HEK293 (cell line): Measurements from ENCODE around the gene ROBO1.

Experiments used
- CTCF ChIP-seq: fragments of 450-650 bp; formaldehyde crosslinking; IDR thresholded peaks from 2 replicates; pipeline ENCODE4 v1.5.1; 2016; ENCODE audit warnings: missing biosample characterization, missing genetic modification characterization
- ELK4 ChIP-seq: IDR thresholded peaks from 2 replicates; pipeline ENCODE4 v1.6.1; 2011; ENCODE audit warnings: mild to moderate bottlenecking, low read depth, low read length, borderline replicate concordance
- MYNN ChIP-seq: fragments of 450-650 bp; formaldehyde crosslinking; IDR thresholded peaks from 2 replicates; pipeline ENCODE4 v1.5.1; 2016; ENCODE audit warnings: missing biosample characterization, missing genetic modification characterization, borderline replicate concordance
- SETDB1 ChIP-seq: IDR thresholded peaks from one replicate; pipeline ENCODE4 v1.6.1; 2017; ENCODE audit warnings: mild to moderate bottlenecking, low read length, moderate library complexity, mixed read lengths; ENCODE audit not compliant: insufficient read length
- SP2 ChIP-seq: fragments of 450-650 bp; formaldehyde crosslinking; IDR thresholded peaks from 2 replicates; pipeline ENCODE4 v1.5.1; 2016; ENCODE audit warnings: missing biosample characterization, missing genetic modification characterization
- ZBTB10 ChIP-seq: fragments of 450-650 bp; formaldehyde crosslinking; IDR thresholded peaks from 2 replicates; pipeline ENCODE4 v1.5.1; 2016; ENCODE audit warnings: missing biosample characterization, missing genetic modification characterization
- ZBTB11 ChIP-seq: fragments of 450-650 bp; formaldehyde crosslinking; conservative IDR thresholded peaks from 2 replicates; pipeline ENCODE4 v1.5.1; 2016; ENCODE audit warnings: low read depth, missing biosample characterization, missing genetic modification characterization
- ZNF23 ChIP-seq: fragments of 450-650 bp; formaldehyde crosslinking; IDR thresholded peaks from 2 replicates; pipeline ENCODE4 v1.5.1; 2016; ENCODE audit warnings: missing biosample characterization, missing genetic modification characterization, borderline replicate concordance
- ZNF292 ChIP-seq: fragments of 450-650 bp; formaldehyde crosslinking; IDR thresholded peaks from 2 replicates; pipeline ENCODE4 v1.5.1; 2016; ENCODE audit warnings: low read depth, missing biosample characterization, missing genetic modification characterization, borderline replicate concordance
- ZNF404 ChIP-seq: fragments of 450-650 bp; formaldehyde crosslinking; IDR thresholded peaks from 2 replicates; pipeline ENCODE4 v1.5.1; 2017; ENCODE audit warnings: missing biosample characterization, missing genetic modification characterization
- ZNF548 ChIP-seq: fragments of 450-650 bp; formaldehyde crosslinking; IDR thresholded peaks from 2 replicates; pipeline ENCODE4 v1.5.1; 2016; ENCODE audit warnings: missing biosample characterization, missing genetic modification characterization
- ZNF660 ChIP-seq: fragments of 450-650 bp; IDR thresholded peaks from 2 replicates; pipeline ENCODE4 v1.5.1; 2018; ENCODE audit warnings: missing biosample characterization, mild to moderate bottlenecking, missing genetic modification characterization
- ZSCAN30 ChIP-seq: fragments of 450-650 bp; IDR thresholded peaks from 2 replicates; pipeline ENCODE4 v1.5.1; 2018; ENCODE audit warnings: missing biosample characterization, mild to moderate bottlenecking, missing genetic modification characterization, moderate library complexity
- ZSCAN5A ChIP-seq: fragments of 450-650 bp; formaldehyde crosslinking; IDR thresholded peaks from 2 replicates; pipeline ENCODE4 v1.5.1; 2016; ENCODE audit warnings: missing biosample characterization, missing genetic modification characterization

GRCh38 chr3:79161941-79162340, 605.9 kb downstream of the ROBO1 start:
- TF ChIP-seq CTCF (tag by site-specific recombination) (no peak), ZSCAN30 (tag by site-specific recombination) (no peak), ZNF23 (tag by site-specific recombination) (no peak), SP2 (tag by site-specific recombination) (no peak), ZSCAN5A (tag by site-specific recombination) (no peak), ZBTB11 (tag by site-specific recombination) (no peak), ZNF548 (tag by site-specific recombination) (no peak), ZNF404 (tag by site-specific recombination) (no peak), ZNF292 (tag by site-specific recombination) (no peak), ZNF660 (tag by site-specific recombination) (no peak), ELK4 (no peak), SETDB1 (no peak), ZBTB10 (tag by site-specific recombination) (no peak), MYNN (tag by site-specific recombination) (no peak)
